Sigmoid colon (tissue), 4 donors: ENCODE data around the gene MYCN.

Experiments
- EP300 ChIP-seq, 4 donors: sonication (generic); formaldehyde crosslinking; IDR thresholded peaks; one replicate each; pipeline ENCODE4 v1.6.1; 2017; ENCODE audit warnings: antibody characterized with exemption in 4 of 4
- POLR2A ChIP-seq, 2 donors: fragments of 450-650 bp; IDR thresholded peaks; one replicate each; pipeline ENCODE4 v1.6.1; 2016; ENCODE audit warnings: antibody characterized with exemption in 2 of 2, mild to moderate bottlenecking in 2 of 2, moderate library complexity in 2 of 2
- POLR2AphosphoS5 ChIP-seq, 4 donors: sonication (generic); formaldehyde crosslinking; IDR thresholded peaks; one replicate each; pipeline ENCODE4 v1.6.1; 2017; ENCODE audit warnings: antibody characterized with exemption in 4 of 4
- TF ChIP-seq, protein P1 (sequence below), 4 experiments: fragments of 450-650 bp in 3 of 4; fragments of 200-600 bp in 1 of 4; IDR thresholded peaks; one replicate each; pipeline ENCODE4 v1.5.1; 2016 to 2019; ENCODE audit warnings: antibody characterized with exemption in 4 of 4, mild to moderate bottlenecking in 3 of 4, moderate library complexity in 2 of 4

DNA sequence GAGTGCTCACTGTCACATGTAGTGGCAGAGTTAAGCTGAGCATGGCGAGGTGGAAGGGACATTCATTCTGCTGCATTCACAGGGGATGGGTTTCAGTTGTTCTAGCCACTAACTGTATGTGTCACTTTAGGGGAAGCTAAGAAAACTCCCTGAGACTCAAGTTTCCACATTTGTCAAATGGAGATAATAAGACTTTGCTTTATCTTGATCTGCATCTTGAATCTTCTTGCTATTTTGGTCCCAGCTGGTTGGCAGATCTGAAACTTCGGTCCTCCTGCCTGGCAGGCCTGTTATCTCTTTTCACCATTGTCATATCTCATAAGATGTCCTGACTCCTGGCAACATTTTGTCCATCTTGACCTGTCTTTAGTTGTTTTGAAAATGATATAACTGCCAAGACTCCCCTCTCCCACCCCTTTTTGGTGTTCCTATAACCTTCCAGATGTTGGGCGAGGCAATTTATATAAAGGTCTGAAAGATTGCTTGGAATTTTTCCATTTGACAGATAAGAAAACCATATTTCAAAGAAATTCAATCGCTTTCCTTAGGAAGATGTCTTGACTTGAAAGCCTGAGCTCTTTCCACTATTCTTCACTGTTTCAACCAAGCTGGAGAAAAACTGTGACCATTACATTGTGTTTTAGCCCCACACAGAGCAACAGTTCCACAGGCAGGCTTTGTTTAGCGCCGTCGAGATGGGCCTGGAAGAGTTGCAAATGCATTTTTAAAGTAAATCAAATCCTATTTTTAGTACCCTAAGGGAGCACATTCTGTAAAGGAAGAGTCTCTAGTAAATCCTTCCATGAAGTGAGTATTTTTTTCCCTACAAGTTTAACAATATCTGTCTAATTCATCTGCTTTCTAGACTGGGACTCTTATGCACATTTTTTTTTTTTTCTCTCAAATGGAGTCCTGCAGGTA lies 33.4 kb downstream of the MYCN start:
- TF ChIP-seq, protein P1, sequence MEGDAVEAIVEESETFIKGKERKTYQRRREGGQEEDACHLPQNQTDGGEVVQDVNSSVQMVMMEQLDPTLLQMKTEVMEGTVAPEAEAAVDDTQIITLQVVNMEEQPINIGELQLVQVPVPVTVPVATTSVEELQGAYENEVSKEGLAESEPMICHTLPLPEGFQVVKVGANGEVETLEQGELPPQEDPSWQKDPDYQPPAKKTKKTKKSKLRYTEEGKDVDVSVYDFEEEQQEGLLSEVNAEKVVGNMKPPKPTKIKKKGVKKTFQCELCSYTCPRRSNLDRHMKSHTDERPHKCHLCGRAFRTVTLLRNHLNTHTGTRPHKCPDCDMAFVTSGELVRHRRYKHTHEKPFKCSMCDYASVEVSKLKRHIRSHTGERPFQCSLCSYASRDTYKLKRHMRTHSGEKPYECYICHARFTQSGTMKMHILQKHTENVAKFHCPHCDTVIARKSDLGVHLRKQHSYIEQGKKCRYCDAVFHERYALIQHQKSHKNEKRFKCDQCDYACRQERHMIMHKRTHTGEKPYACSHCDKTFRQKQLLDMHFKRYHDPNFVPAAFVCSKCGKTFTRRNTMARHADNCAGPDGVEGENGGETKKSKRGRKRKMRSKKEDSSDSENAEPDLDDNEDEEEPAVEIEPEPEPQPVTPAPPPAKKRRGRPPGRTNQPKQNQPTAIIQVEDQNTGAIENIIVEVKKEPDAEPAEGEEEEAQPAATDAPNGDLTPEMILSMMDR (IDR thresholded peaks at IDR 0.05), result no peak
- TF ChIP-seq POLR2AphosphoS5 (IDR thresholded peaks at IDR 0.05) (no peak), POLR2A (IDR thresholded peaks at IDR 0.05) (no peak), EP300 (IDR thresholded peaks at IDR 0.05) (no peak)
